Nephron progenitor cell (in vitro differentiated cells): Measurements from ENCODE around the gene KRT82.

Source experiments
- DNase-seq: peaks from one replicate; pipeline ENCODE4 v3.0.0; 2021
- H3K27ac Mint-ChIP-seq: 2 replicates; pipeline ENCODE4 v1.8.0; 2021; ENCODE audit warnings: mild to moderate bottlenecking, moderate library complexity, mixed read lengths
- H3K27me3 Mint-ChIP-seq: 2 replicates; pipeline ENCODE4 v1.8.0; 2021; ENCODE audit warnings: mild to moderate bottlenecking, low read depth, mixed read lengths; ENCODE audit not compliant: poor library complexity
- H3K36me3 Mint-ChIP-seq: 2 replicates; pipeline ENCODE4 v1.8.0; 2021; ENCODE audit warnings: low read depth, mixed read lengths
- H3K4me1 Mint-ChIP-seq: 2 replicates; pipeline ENCODE4 v1.8.0; 2021; ENCODE audit warnings: mixed read lengths
- H3K4me3 Mint-ChIP-seq: 2 replicates; pipeline ENCODE4 v1.8.0; 2021; ENCODE audit warnings: mild to moderate bottlenecking, moderate library complexity, mixed read lengths
- H3K9me3 Mint-ChIP-seq: 2 replicates; pipeline ENCODE4 v1.8.0; 2021; ENCODE audit warnings: mild to moderate bottlenecking, moderate library complexity, mixed read lengths
- CTCF ChIP-seq: fragments of 200-600 bp; sonication (generic); IDR thresholded peaks from 2 replicates; pipeline ENCODE4 v1.5.0; 2021; ENCODE audit warnings: antibody characterized with exemption

Gene KRT82

GRCh38 chr12:52446367-52447045, 40.4 kb upstream of the KRT82 start:
- no peak for DNase-seq
- Mint-ChIP-seq H3K4me1 (peaks cover 21% of the 10 kb centered on the region), H3K27ac (no peak overlapping the region), H3K4me3 (no peak overlapping the region), H3K27me3 (peaks cover 4% of the 10 kb centered on the region), H3K36me3 (no peaks in the 10 kb centered on the region), H3K9me3 (no peaks in the 10 kb centered on the region)
- no peak for TF ChIP-seq CTCF

GRCh38 chr12:52445876-52446275, 39.7 kb upstream of the KRT82 start:
- no peak overlapping the region for H3K4me3 Mint-ChIP-seq
- H3K4me1 Mint-ChIP-seq: peaks cover 27% of the 10 kb centered on the region
- TF ChIP-seq CTCF: no peak
- H3K36me3 Mint-ChIP-seq: no peaks in the 10 kb centered on the region
- H3K9me3 Mint-ChIP-seq: no peaks in the 10 kb centered on the region
- no peak for DNase-seq
- peaks cover 4% of the 10 kb centered on the region for H3K27me3 Mint-ChIP-seq
- H3K27ac Mint-ChIP-seq: no peak overlapping the region

- TF ChIP-seq CTCF: no peak
- Mint-ChIP-seq H3K4me3 (no peak overlapping the region), H3K27ac (no peak overlapping the region), H3K27me3 (peaks cover 5% of the 10 kb centered on the region), H3K9me3 (no peaks in the 10 kb centered on the region), H3K36me3 (no peaks in the 10 kb centered on the region), H3K4me1 (peaks cover 33% of the 10 kb centered on the region)
- no peak for DNase-seq
Measured at GRCh38 chr12:52444647-52445595, 38.8 kb upstream of the KRT82 start.

GRCh38 chr12:52443966-52444365, 37.8 kb upstream of the KRT82 start:
- no peak for TF ChIP-seq CTCF
- Mint-ChIP-seq H3K4me1 (peaks cover 36% of the 10 kb centered on the region), H3K36me3 (no peaks in the 10 kb centered on the region), H3K27me3 (peaks cover 8% of the 10 kb centered on the region), H3K27ac (no peak overlapping the region), H3K9me3 (no peaks in the 10 kb centered on the region), H3K4me3 (no peak overlapping the region)
- DNase-seq: no peak

- H3K4me1 Mint-ChIP-seq: peaks cover 36% of the 10 kb centered on the region
- no peaks in the 10 kb centered on the region for H3K36me3 Mint-ChIP-seq
- peaks cover 8% of the 10 kb centered on the region for H3K27me3 Mint-ChIP-seq
- no peak overlapping the region for H3K4me3 Mint-ChIP-seq
- TF ChIP-seq CTCF: no peak
- DNase-seq: peak; percentile 29
- no peaks in the 10 kb centered on the region for H3K9me3 Mint-ChIP-seq
- H3K27ac Mint-ChIP-seq: no peak overlapping the region
Measured at GRCh38 chr12:52442600-52443061, 36.5 kb upstream of the KRT82 start.
